ENCODE results near the gene SLC6A17. TPM values are rescaled to one million over a fixed set of nuclear protein-coding genes. Genes with fewer than 3 reads are reported as not detected.

SLC6A17 gene
- total and polyA plus RNA-seq, 12 donors: 0.06 to 0.45 (median 0.16) TPM; not detected in 4

DNA sequence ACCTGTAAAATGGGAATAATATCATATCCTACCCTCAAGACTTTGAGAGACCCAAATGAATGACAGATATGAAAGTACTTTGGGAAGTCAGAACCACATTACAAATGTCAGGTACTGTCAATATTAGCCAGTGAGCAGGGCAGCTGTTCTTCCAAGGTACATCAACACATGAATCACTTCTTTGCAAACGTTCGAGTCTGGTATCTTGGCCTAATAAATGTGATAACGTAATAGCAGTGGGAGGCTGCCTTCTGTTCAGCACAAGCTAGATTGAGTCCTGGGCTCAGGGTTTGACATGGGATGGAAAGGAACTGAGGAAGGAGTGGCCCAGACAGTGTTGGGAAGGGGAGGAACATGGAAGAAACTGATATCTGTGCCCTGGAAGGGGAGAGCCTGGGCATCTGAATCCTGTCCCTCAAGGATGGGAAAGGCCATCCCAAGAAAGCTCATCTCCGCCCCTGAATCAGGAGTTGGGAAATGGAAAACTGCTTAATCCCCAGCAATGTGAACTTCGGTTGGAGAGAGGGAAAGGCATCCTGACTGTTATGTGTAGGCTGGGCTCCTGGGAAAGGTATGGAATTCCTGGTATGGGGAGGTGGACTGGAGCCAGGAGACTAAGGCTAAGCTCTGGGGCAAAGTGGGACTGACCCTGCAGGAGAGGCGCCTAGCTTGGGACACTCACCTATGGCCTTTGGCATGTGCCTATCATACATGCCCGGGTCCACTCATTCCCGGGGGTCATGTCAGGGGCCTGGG lies 74.1 kb downstream of the SLC6A17 start:
- Histone ChIP-seq H3K27me3 (no peaks in the 10 kb centered on the region), H3K36me3 (peaks cover 0 to 82% (median 0%) of the 10 kb centered on the region in 9 donors), H3K9me3 (no peaks in the 10 kb centered on the region), H3K4me3 (no peak overlapping the region), H3K27ac (no peak overlapping the region), H3K4me1 (no peaks in the 10 kb centered on the region)
- intact Hi-C loops (cut with DNase I): loop anchor here in 1 of 10 donors (5.0 kb wide), 1 partner anchor 38 kb away; no protein-coding TSS in a partner anchor
- DNase-seq (no peak), ATAC-seq (no peak)
- TF ChIP-seq, protein P1, sequence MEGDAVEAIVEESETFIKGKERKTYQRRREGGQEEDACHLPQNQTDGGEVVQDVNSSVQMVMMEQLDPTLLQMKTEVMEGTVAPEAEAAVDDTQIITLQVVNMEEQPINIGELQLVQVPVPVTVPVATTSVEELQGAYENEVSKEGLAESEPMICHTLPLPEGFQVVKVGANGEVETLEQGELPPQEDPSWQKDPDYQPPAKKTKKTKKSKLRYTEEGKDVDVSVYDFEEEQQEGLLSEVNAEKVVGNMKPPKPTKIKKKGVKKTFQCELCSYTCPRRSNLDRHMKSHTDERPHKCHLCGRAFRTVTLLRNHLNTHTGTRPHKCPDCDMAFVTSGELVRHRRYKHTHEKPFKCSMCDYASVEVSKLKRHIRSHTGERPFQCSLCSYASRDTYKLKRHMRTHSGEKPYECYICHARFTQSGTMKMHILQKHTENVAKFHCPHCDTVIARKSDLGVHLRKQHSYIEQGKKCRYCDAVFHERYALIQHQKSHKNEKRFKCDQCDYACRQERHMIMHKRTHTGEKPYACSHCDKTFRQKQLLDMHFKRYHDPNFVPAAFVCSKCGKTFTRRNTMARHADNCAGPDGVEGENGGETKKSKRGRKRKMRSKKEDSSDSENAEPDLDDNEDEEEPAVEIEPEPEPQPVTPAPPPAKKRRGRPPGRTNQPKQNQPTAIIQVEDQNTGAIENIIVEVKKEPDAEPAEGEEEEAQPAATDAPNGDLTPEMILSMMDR (IDR thresholded peaks at IDR 0.05): no peak
- 76 to 77% methylated on average over 8 of the region's 8 CpGs for whole genome bisulfite sequencing, 2 donors

DNA sequence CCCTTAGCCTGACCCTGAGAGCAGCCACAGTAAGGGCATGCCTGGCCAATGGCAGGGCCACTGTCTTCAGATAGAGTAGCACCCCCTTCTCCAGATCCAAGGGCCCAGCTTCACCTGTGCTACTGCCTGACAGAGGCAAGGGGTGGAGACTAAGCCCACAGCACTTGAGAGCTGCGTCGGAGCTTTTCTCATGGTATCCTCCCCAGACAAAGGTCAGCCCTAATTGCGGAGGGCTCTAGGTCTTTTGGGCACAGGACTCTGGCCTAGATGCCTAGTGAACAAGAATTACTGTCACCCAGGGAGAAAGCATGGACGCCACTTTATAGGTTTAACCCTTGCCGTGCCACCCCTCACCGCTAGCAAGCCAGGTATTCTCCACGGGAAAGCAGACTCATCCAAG lies 74.9 kb downstream of the SLC6A17 start:
- H3K27me3 ChIP-seq: no peaks in the 10 kb centered on the region
- H3K4me3 ChIP-seq: no peak overlapping the region
- DNase-seq: no peak
- no peak for ATAC-seq
- no peaks in the 10 kb centered on the region for H3K9me3 ChIP-seq
- H3K27ac ChIP-seq: no peak overlapping the region
- intact Hi-C loops (cut with DNase I): no loop called here
- H3K36me3 ChIP-seq: peaks cover 0 to 84% (median 0%) of the 10 kb centered on the region in 9 donors
- TF ChIP-seq, protein P1 (IDR thresholded peaks at IDR 0.05): no peak
- H3K4me1 ChIP-seq: no peaks in the 10 kb centered on the region
- 62 to 77% methylated on average over 7 of the region's 7 CpGs for WGBS, 2 donors

- TF ChIP-seq, protein P1 (IDR thresholded peaks at IDR 0.05): no peak
- Histone ChIP-seq H3K9me3 (no peaks in the 10 kb centered on the region), H3K4me1 (no peaks in the 10 kb centered on the region), H3K27ac (no peak overlapping the region), H3K27me3 (no peaks in the 10 kb centered on the region), H3K4me3 (no peak overlapping the region), H3K36me3 (peaks cover 0 to 91% (median 0%) of the 10 kb centered on the region in 9 donors)
- DNase-seq: no peak
- no peak for ATAC-seq
- 93 to 95% methylated on average over 18 of the region's 18 CpGs for WGBS, 2 donors
- intact Hi-C loops (cut with DNase I): no loop called here
Observed at GRCh38 chr1:110225756-110226404, 75.6 kb downstream of the SLC6A17 start.

- Histone ChIP-seq H3K36me3 (peaks cover 0 to 94% (median 8%) of the 10 kb centered on the region in 9 donors), H3K9me3 (peaks cover 0 to 9% (median 0%) of the 10 kb centered on the region in 11 donors), H3K27ac (no peak overlapping the region), H3K4me3 (no peak overlapping the region), H3K4me1 (no peaks in the 10 kb centered on the region), H3K27me3 (no peaks in the 10 kb centered on the region)
- ATAC-seq (no peak), DNase-seq (no peak)
- TF ChIP-seq, protein P1 (IDR thresholded peaks at IDR 0.05): no peak
- WGBS, 2 donors: 95 to 96% methylated on average over 12 of the region's 12 CpGs
- intact Hi-C loops (cut with DNase I): no loop called here
Observed at GRCh38 chr1:110227774-110228173, 77.5 kb downstream of the SLC6A17 start.

Measured in heart right ventricle (tissue), 16 donors.